Esophagus mucosa (tissue), 1 donor: ENCODE measurements around the gene SLC16A3. TPM values are rescaled to one million over a fixed set of nuclear protein-coding genes. Genes with fewer than 3 reads are reported as not detected.
"Not testable (repeated sequence)": the region's sequence is repeated elsewhere in the genome, so short reads cannot be mapped to it uniquely, and the experiment has no call there.

ENCODE experiments used
- ATAC-seq: fragments of 200-7000 bp; cut with Tn5 transposase; one replicate; pipeline ENCODE4 v1.9.1; 2020
- total RNA-seq: library from RNA; stranded (reverse); gene quantifications from one replicate; pipeline ENCODE4 v1.2.4, GENCODE V29; 2023
- donor health status: DM: yes; HTN: yes; CAD: no.

SLC16A3 gene
- total RNA-seq, 1 donor from 2014 or later: 50.0 TPM

- peak; percentile 77 for ATAC-seq
These were observed 23.8 kb upstream of the SLC16A3 start for GRCh38 chr17:82204831-82205719.

DNA sequence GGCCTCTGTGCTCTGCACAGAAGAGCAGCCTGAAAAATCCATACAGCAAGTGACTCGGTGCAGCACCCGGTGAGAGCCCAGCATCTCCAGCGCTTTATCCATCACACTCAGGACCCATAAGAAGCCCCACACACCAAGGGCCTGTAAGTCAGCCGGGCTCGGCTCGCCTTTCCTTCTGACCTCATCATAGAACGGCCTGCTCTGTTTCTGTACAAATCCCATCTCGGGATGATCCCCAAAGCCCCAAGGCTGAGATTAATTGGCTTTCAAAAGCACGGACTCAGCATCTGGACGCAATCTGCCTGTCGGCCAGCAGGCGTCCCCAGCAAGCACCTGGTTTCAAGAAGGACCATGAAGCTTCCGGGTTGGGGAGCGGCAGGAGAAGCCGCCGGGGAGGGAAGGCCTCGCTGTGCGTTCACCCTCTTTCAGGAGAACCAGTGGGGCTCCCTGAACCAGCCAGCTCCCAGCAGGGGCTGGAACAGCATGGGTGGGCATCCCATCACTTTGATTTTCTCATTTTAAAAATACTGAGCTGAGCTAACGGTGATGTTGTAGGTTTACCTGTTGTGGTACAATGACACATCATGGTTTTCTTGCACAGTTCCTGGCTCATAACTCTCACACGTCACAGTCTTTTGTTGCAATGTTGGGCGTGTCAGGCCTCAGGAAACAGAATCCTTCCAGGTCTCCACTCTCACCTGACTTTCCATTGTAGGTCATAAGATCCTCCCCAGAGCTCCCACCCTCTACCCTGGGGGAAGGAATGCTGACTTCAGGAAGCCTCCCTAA, 22.9 kb upstream of the SLC16A3 start:
- ATAC-seq: peak; percentile 90

DNA sequence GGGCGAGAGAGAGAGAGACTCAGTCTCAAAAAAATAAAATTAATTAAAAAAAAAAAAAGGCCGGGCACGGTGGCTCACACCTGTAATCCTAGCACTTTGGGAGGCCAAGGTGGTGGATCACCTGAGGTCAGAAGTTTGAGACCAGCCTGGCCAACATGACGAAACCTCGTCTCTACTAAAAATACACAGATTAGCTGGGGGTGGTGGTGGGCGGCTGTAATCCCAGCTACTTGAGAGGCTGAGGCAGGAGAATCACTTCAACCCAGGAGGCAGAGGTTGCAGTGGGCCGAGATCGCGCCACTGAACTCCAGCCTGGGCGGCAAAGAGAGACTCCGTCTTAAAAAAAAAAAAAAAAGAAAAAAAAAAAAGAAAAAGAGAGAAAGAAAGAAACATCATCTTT, 18.2 kb upstream of the SLC16A3 start:
- ATAC-seq: not testable (repeated sequence)

- peak; percentile 67 for ATAC-seq
These were observed 16.3 kb upstream of the SLC16A3 start, which contains the start of gene CCDC57 for GRCh38 chr17:82212331-82213250. Gene CCDC57 (minus strand): TSS chr17:82212842. CDS start chr17:82201944, 10,898 bp downstream.

GRCh38 chr17:82213251-82214011, 15.4 kb upstream of the SLC16A3 start:
- peak; percentile 1 for ATAC-seq

- ATAC-seq: no peak
These were observed 14.7 kb upstream of the SLC16A3 start for GRCh38 chr17:82214012-82214628.

DNA sequence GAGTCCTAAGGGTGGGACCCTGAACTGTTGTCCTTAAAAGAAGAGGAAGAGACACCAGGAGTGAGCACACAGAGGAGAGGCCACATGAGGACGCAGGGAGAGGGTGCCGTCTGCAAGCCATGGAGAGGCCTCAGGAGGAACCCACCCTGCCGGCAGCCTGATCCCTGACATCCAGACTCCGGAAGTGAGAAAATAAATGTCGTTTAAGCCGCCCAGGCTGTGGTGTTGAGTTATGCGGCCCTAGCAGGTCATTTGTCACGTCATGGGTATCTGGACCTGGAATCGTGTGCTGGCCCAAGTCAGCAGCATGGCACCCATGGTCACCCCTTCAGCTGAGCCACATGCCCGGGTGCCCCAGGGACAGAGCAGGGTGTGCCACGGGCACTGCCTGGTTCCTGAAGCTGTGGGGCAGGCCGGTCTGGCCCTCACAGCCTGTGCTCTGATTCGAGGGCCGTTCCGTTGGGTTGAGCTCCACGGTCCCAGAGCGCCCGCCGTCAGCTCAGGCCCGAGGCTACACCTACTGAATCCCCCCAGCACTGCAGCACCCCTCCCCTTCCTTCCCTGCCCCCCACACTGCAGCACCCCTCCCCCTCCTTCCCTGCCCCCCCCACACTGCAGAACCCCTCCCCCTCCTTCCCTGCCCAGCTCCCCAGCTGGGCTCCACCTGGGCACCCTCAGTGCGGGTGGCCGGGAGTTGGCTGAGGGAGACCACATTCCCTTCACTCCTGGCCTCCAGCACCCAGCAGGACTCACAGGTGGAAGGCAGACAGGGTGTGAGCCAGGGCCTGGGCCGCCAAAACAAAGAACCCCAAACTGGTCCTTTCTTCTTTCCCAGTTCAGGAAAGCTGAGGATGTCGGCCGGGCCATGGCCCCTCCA, 13.5 kb upstream of the SLC16A3 start:
- no peak for ATAC-seq

DNA sequence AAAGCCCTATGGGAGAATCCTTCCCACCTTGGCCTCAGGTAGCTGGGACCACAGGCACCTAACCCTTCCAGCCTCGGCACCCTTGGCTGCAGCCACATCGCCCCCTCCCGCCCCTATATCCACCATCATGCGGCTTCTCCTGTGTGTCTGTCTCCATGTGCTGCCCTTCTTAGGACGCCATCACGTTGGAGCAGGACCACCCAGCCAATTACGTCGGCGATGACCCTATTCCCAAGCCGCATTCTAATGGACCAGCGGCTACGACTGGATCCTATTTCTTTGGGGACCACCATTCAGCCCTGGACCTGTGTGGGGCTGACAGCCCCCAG, 12.9 kb upstream of the SLC16A3 start:
- no peak for ATAC-seq

- peak; percentile 78 for ATAC-seq
These were observed 12.3 kb upstream of the SLC16A3 start for GRCh38 chr17:82216301-82217119.

- no peak for ATAC-seq
These were observed 11.7 kb upstream of the SLC16A3 start for GRCh38 chr17:82217120-82217529.

GRCh38 chr17:82217530-82218204, 11.2 kb upstream of the SLC16A3 start:
- peak; percentile 31 for ATAC-seq

- no peak for ATAC-seq
These were observed 10.3 kb upstream of the SLC16A3 start for GRCh38 chr17:82218349-82219075.

GRCh38 chr17:82219083-82219482, 9.8 kb upstream of the SLC16A3 start:
- ATAC-seq: no peak

DNA sequence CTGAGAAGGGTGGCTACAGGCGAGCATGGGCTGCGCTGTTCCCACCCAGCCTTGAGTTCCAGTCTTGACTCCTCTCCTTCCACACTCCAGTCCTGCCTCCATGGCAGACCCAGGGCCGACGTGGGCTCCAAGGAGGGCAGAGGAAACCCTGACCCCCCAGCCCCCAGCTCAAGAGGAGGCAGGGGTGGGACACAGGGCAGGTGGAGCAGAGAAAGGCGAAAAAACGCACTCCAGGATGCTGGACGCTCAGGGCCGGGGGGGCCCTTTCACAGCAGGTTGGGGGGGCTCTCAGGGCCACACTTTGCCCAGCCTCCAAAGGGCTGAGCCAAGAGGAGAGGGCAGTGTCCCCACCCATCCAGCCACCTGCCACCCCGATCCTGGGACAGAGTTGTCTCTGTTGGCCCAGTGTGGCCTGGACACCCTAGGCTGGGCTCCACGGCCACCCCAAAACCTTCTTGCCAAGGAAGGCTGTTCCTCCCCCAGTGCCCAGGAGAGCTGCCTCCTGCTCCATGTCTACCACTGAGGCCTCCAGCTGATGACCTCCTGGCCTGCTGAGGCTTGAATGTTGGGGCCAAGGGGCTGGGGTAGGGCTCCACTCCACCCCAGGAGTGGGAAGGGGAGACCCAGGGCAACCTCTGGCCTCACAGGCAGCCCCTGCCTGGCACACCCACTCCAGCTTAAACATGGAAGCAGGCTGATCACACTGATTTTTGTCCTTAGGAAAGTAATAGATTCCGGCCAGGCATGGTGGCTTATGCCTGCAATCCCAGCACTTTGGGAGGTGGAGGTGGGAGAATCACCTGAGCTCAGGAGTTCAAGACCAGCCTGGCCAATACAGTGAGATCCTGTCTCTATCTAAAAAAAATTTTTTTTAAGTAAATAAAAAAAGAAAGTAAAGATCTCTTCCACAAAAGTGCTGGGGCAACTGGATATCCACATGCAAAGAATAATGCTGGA, 8.8 kb upstream of the SLC16A3 start:
- no peak for ATAC-seq

GRCh38 chr17:82221341-82221902, 7.4 kb upstream of the SLC16A3 start:
- ATAC-seq: no peak

DNA sequence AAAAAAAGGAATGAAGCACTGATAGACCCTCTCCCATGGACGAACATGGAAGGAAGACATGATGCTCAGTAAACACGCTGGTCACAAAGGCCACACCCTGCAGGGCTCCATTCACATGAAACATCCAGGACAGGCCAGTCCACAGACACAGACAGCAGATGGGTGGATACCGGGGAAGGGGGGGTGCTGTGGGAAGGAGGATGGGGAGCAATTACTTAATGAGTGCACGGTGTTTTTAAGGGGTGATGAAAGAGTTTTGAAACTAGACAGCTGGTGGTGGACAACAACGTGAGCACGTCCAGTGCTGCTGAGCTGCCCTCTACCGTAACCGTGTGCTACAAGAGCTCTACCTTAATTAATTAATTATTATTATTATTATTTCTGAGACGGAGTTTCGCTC, 6.0 kb upstream of the SLC16A3 start:
- ATAC-seq: no peak
